H1 (cell line): ENCODE measurements around the gene TXNDC11. TPM values are rescaled to one million over a fixed set of nuclear protein-coding genes. Genes with fewer than 3 reads are reported as not detected.

Experiments
- CTCF ChIA-PET: fragments of 300-600 bp; sonication (Branson Sonifier 250); formaldehyde crosslinking; loops from one replicate; lab custom pipeline; 2021; ENCODE audit not compliant: partially characterized antibody; lab: Charles Lee
- POLR2A ChIA-PET: fragments of 300-600 bp; sonication (Branson Sonifier 250); formaldehyde crosslinking; loops from one replicate; lab custom pipeline; 2021; ENCODE audit warnings: inconsistent platforms; ENCODE audit not compliant: partially characterized antibody; lab: Charles Lee
- DNase-seq, 2 experiments: peaks; one replicate each; pipeline versions ENCODE4 v3.0.0 to v3.0.0-alpha.2; 2010 to 2022; ENCODE audit warnings: low spot score in 2 of 2, low read depth in 1 of 2, mixed read lengths in 1 of 2
- FAIRE-seq: peaks from 2 replicates; lab custom pipeline; 2011; peaks lifted over from hg19 to GRCh38; lab: Jason Lieb, UNC
- H2AFZ ChIP-seq: 2 replicates; pipeline ENCODE4 v1.8.1; 2012; ENCODE audit warnings: low read length, inconsistent platforms
- H2AK5ac ChIP-seq: 2 replicates; pipeline ENCODE4 v1.6.1; 2013; ENCODE audit warnings: low read depth, low read length
- H2BK120ac ChIP-seq: replicated peaks from 2 replicates; pipeline ENCODE3; 2013; ENCODE audit warnings: low read depth, low read length, inconsistent platforms
- H2BK12ac ChIP-seq: 2 replicates; pipeline ENCODE4 v1.6.1; 2013; ENCODE audit warnings: low read depth, low read length
- H2BK15ac ChIP-seq: 2 replicates; pipeline ENCODE4 v1.6.1; 2013; ENCODE audit warnings: low read length
- H2BK20ac ChIP-seq: 2 replicates; pipeline ENCODE4 v1.6.1; 2013; ENCODE audit warnings: low read length
- H2BK5ac ChIP-seq: 2 replicates; pipeline ENCODE4 v1.6.1; 2013; ENCODE audit warnings: low read depth, low read length
- H3K14ac ChIP-seq: 2 replicates; pipeline ENCODE4 v1.6.1; 2013; ENCODE audit warnings: inconsistent platforms; ENCODE audit not compliant: insufficient read length
- H3K18ac ChIP-seq: 2 replicates; pipeline ENCODE4 v1.6.1; 2013; ENCODE audit warnings: low read length; ENCODE audit errors: extremely low read depth
- H3K23ac ChIP-seq: 2 replicates; pipeline ENCODE4 v1.6.1; 2013; ENCODE audit warnings: inconsistent platforms; ENCODE audit not compliant: insufficient read length
- H3K23me2 ChIP-seq: 2 replicates; pipeline ENCODE4 v1.6.1; 2013; ENCODE audit warnings: low read depth, low read length
- H3K27ac ChIP-seq: 2 replicates; pipeline ENCODE4 v1.6.1; 2011; ENCODE audit warnings: low read depth, low read length, inconsistent platforms
- H3K27me3 ChIP-seq, 4 experiments: replicated peaks in 1 of 4; 1 replicate in 1 of 4; 2 replicates in 3 of 4; pipeline versions ENCODE4 v1.6.1 to v1.8.1; 2011 to 2013; ENCODE audit warnings: low read length in 3 of 4, mild to moderate bottlenecking in 3 of 4, inconsistent platforms in 2 of 4, mixed read lengths in 2 of 4, moderate library complexity in 1 of 4; ENCODE audit not compliant: control insufficient read depth in 3 of 4, insufficient read depth in 3 of 4; ENCODE audit errors: extremely low read depth in 1 of 4
- H3K36me3 ChIP-seq, 4 experiments: 2 replicates each; pipeline versions ENCODE4 v1.6.1 to v1.8.1; 2011 to 2013; ENCODE audit warnings: mild to moderate bottlenecking in 4 of 4, low read length in 3 of 4, moderate library complexity in 2 of 4, control low read depth in 1 of 4, inconsistent platforms in 1 of 4; ENCODE audit not compliant: insufficient read depth in 4 of 4, control insufficient read depth in 2 of 4
- H3K4ac ChIP-seq: replicated peaks from 2 replicates; pipeline ENCODE3; 2013; ENCODE audit warnings: low read length, low read depth, mixed read lengths, inconsistent platforms; ENCODE audit not compliant: insufficient read length
- H3K4me1 ChIP-seq, 4 experiments: replicated peaks in 1 of 4; 1 replicate in 1 of 4; 2 replicates in 3 of 4; pipeline versions ENCODE4 v1.6.1 to v1.8.1; 2011 to 2013; ENCODE audit warnings: low read length in 3 of 4, inconsistent platforms in 2 of 4, mixed read lengths in 1 of 4; ENCODE audit not compliant: insufficient read depth in 4 of 4, control insufficient read depth in 3 of 4
- H3K4me2 ChIP-seq, 2 experiments: 2 replicates each; pipeline versions ENCODE4 v1.6.1 to v1.8.1; 2011 to 2013; ENCODE audit warnings: low read depth in 2 of 2, low read length in 2 of 2, control low read depth in 1 of 2, inconsistent platforms in 1 of 2, mild to moderate bottlenecking in 1 of 2; ENCODE audit not compliant: insufficient read depth in 1 of 2
- H3K4me3 ChIP-seq, 4 experiments: fragments of 200-600, 300-600 bp in 1 of 4; sonication (generic), shearing (Covaris generic), sonication (Bioruptor Twin) in 1 of 4; 2 replicates each; pipeline versions ENCODE4 v1.5.1 to v1.8.1; 2011 to 2016; ENCODE audit warnings: low read length in 4 of 4, low read depth in 3 of 4, control low read depth in 2 of 4, inconsistent platforms in 2 of 4, mild to moderate bottlenecking in 2 of 4, mixed read lengths in 1 of 4, moderate library complexity in 1 of 4; ENCODE audit not compliant: insufficient read depth in 2 of 4; ENCODE audit errors: extremely low read depth in 1 of 4
- H3K56ac ChIP-seq: replicated peaks from 2 replicates; pipeline ENCODE3; 2013; ENCODE audit warnings: low read depth, mild to moderate bottlenecking, mixed read lengths, low read length, inconsistent platforms; ENCODE audit not compliant: insufficient read length
- H3K79me1 ChIP-seq: 2 replicates; pipeline ENCODE4 v1.6.1; 2013; ENCODE audit warnings: low read depth, low read length, control low read depth
- H3K79me2 ChIP-seq, 2 experiments: 2 replicates each; pipeline versions ENCODE4 v1.6.1 to v1.8.1; 2012 to 2013; ENCODE audit warnings: low read length in 2 of 2, mild to moderate bottlenecking in 2 of 2, inconsistent platforms in 1 of 2; ENCODE audit not compliant: insufficient read depth in 2 of 2, control insufficient read depth in 1 of 2
- H3K9ac ChIP-seq, 4 experiments: replicated peaks in 1 of 4; 1 replicate in 1 of 4; 2 replicates in 3 of 4; pipeline versions ENCODE4 v1.6.1 to v1.8.1; 2011 to 2013; ENCODE audit warnings: low read depth in 3 of 4, low read length in 3 of 4, control low read depth in 2 of 4, mild to moderate bottlenecking in 2 of 4, moderate library complexity in 2 of 4, inconsistent platforms in 1 of 4; ENCODE audit errors: extremely low read depth in 1 of 4
- H3K9me3 ChIP-seq, 2 experiments: 2 replicates each; pipeline versions ENCODE4 v1.6.1 to v1.8.1; 2012 to 2013; ENCODE audit warnings: mild to moderate bottlenecking in 2 of 2, moderate library complexity in 2 of 2, control low read depth in 1 of 2, inconsistent platforms in 1 of 2, low read depth in 1 of 2, low read length in 1 of 2, mixed read lengths in 1 of 2; ENCODE audit not compliant: insufficient read depth in 2 of 2
- H4K20me1 ChIP-seq, 2 experiments: replicated peaks in 1 of 2; 2 replicates each; pipeline versions ENCODE3 to v1.8.1; 2011 to 2013; ENCODE audit warnings: inconsistent platforms in 2 of 2, low read length in 2 of 2, mild to moderate bottlenecking in 1 of 2; ENCODE audit not compliant: insufficient read depth in 2 of 2, control insufficient read depth in 1 of 2
- H4K5ac ChIP-seq: 2 replicates; pipeline ENCODE4 v1.6.1; 2013; ENCODE audit warnings: low read length, low read depth, mixed read lengths, inconsistent platforms; ENCODE audit not compliant: insufficient read length
- H4K8ac ChIP-seq: 2 replicates; pipeline ENCODE4 v1.8.0; 2013; ENCODE audit warnings: mild to moderate bottlenecking, moderate library complexity, low read length, inconsistent platforms; ENCODE audit not compliant: insufficient read depth; ENCODE audit errors: extremely low read depth
- H4K91ac ChIP-seq: replicated peaks from 2 replicates; pipeline ENCODE3; 2013; ENCODE audit warnings: low read length, mixed read lengths, inconsistent platforms; ENCODE audit not compliant: insufficient read length
- CTBP2 ChIP-seq: IDR thresholded peaks from 2 replicates; pipeline ENCODE4 v1.7.0; 2011; ENCODE audit warnings: borderline replicate concordance, mild to moderate bottlenecking, moderate library complexity, mixed read lengths, low read length; ENCODE audit not compliant: insufficient read depth, insufficient read length
- HDAC2 ChIP-seq, 2 experiments: fragments of 300-600 bp in 1 of 2; sonication (generic) in 1 of 2; IDR thresholded peaks; 2 replicates each; pipeline ENCODE4 v1.6.1; 2011 to 2012; ENCODE audit warnings: low read depth in 2 of 2, low read length in 2 of 2, mild to moderate bottlenecking in 2 of 2, moderate library complexity in 2 of 2, borderline replicate concordance in 1 of 2, inconsistent platforms in 1 of 2
- PHF8 ChIP-seq: fragments of 200-600 bp; sonication (generic); conservative IDR thresholded peaks from 2 replicates; pipeline ENCODE4 v1.7.1; 2012; ENCODE audit warnings: low read depth, mild to moderate bottlenecking, inconsistent platforms, low read length, moderate library complexity
- POLR2AphosphoS5 ChIP-seq: IDR thresholded peaks from 2 replicates; pipeline ENCODE4 v1.6.1; 2011; ENCODE audit warnings: low read depth, low read length
- RAD21 ChIP-seq, 2 experiments: IDR thresholded peaks in 1 of 2; conservative IDR thresholded peaks in 1 of 2; 2 replicates each; pipeline ENCODE4 v1.6.1; 2011; ENCODE audit warnings: low read depth in 2 of 2, low read length in 2 of 2, improper control_type of control experiment in 1 of 2, inconsistent platforms in 1 of 2, mild to moderate bottlenecking in 1 of 2, moderate library complexity in 1 of 2
- TAF1 ChIP-seq: IDR thresholded peaks from 2 replicates; pipeline ENCODE4 v1.6.1; 2011; ENCODE audit warnings: mild to moderate bottlenecking, low read depth, low read length
- WGBS, 2 experiments: shearing (Covaris generic) in 1 of 2; methylation state at CpG; one replicate each; pipeline versions ENCODE4 v1.1.6 to v1.1.7; 2013 to 2015; ENCODE audit warnings: low lambda C conversion rate in 2 of 2, mixed read lengths in 2 of 2, inconsistent platforms in 1 of 2, low coverage in 1 of 2, missing lambda C conversion rate in 1 of 2; ENCODE audit not compliant: insufficient replicate concordance in 2 of 2, insufficient coverage in 1 of 2, insufficient read length in 1 of 2; ENCODE audit errors: extremely low coverage in 1 of 2, missing lambda C conversion rate in 1 of 2; 5-methylcytosine and 5-hydroxymethylcytosine counted together
- polyA plus RNA-seq, 7 experiments: library from polyadenylated mRNA; depleted of rRNA in 3 of 7; stranded (reverse) in 5 of 7; unstranded in 2 of 7; fragments of >200 nt in 5 of 7; fragments of 200-250 nt in 2 of 7; gene quantifications; 1 replicate in 5 of 7; 2 replicates in 1 of 7; 4 replicates in 1 of 7; pipeline versions ENCODE4 v1.2.1 to v1.2.3, GENCODE V29; 2011 to 2013; ENCODE audit warnings: missing spikeins in 2 of 7, mixed read lengths in 2 of 7
- total RNA-seq: library from RNA; stranded (reverse); fragmentation: NEBNext Ultra II Directional; extraction: Animal tissue kit (Norgen Biotek cat#: 25700); gene quantifications from 2 replicates; pipeline ENCODE4 v1.2.1, GENCODE V29; 2021

Gene TXNDC11
- total and polyA plus RNA-seq, 2 of the 8 experiments (the other 6 are each of a cell fraction or from before 2014, with no cell fraction given) = 13.5 to 13.8 TPM

DNA sequence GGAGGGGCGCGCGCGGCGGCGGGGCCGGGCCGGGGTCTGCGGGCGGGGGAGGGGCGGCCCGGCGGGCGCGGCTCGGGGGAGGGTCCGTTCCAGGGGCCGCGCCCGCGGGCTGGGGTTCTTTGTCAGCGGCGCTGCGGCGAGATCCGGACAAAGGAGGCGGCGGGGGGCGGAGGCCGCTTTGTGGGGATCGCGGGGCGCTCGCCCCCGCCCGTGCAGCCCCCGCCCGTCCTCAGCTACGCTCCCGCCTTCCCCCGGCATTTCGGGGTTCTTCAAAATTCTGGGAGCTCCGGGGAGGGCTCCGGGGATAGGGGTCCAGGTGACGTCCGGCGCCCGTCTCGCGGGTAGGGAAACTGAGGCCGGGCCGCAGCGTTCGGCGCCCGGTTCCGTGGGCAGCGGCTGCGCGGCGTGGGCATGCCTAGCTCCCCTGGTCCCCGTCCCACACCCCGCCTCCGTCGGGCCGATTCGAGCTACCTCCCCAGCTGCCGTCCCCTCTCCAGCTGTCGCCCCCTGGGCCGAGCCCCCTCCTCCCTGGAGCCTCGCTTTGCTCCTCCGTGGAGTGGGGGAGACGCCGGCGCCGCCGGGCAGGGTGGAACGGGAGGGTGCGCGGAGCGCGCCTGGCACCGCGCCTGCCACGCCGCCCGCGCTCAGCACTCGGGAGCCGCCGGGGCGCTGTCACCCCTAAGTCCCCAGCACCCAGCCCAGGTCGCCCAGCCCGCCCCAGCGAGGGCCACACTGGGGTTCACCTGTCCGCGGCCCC lies 73.9 kb downstream of the TXNDC11 start:
- Histone ChIP-seq H3K4me3 (peak overlapping the region; percentile 67 to 78 (median 71)), H3K14ac (no peak overlapping the region), H3K4me2 (peak overlapping the region; percentile 73 to 83), H4K20me1 (peaks cover 26 to 42% of the 10 kb centered on the region in 2 experiments), H3K9ac (peak overlapping the region; percentile 46 to 72 (median 66); a peak in 6 of 7 replicates), H4K91ac (peak overlapping the region; percentile 38), H3K4ac (peak overlapping the region; percentile 96), H2BK5ac (no peak overlapping the region), H4K8ac (no peak overlapping the region; the same call in 1 of the 2 replicates), H3K56ac (peak overlapping the region; percentile 88), H2BK12ac (no peak overlapping the region; the same call in 1 of the 2 replicates), H3K79me1 (peaks cover 28% of the 10 kb centered on the region), H3K36me3 (no peaks in the 10 kb centered on the region), H3K27ac (no peak overlapping the region), H3K4me1 (peaks cover 5 to 38% (median 28%) of the 10 kb centered on the region in 4 experiments), H2AFZ (no peak overlapping the region), H3K23me2 (peaks cover 5% of the 10 kb centered on the region; the same call in 1 of the 2 replicates), H3K9me3 (no peaks in the 10 kb centered on the region), H3K18ac (peak overlapping the region; percentile 78; the same call in 1 of the 2 replicates), H2AK5ac (no peak overlapping the region), H3K23ac (no peak overlapping the region), H3K79me2 (peaks cover 14 to 51% of the 10 kb centered on the region in 2 experiments), H3K27me3 (peaks cover 0 to 4% (median 0%) of the 10 kb centered on the region in 4 experiments; a peak in 1 of 7 replicates), H2BK15ac (no peak overlapping the region), H2BK20ac (no peak overlapping the region), H4K5ac (no peak overlapping the region), H2BK120ac (no peak overlapping the region)
- ChIA-PET POLR2A (interaction anchor here (0.6 to 2.2 kb wide), 17 partner anchors 9 to 270 kb away, joined by 3 to 15 read pairs (median 3); no protein-coding TSS in a partner anchor), CTCF (interaction anchor here (0.7 to 3.5 kb wide), 6 partner anchors 15 to 262 kb away, joined by 3 to 13 read pairs (median 4); no protein-coding TSS in a partner anchor)
- no peak for FAIRE-seq
- WGBS, 2 experiments = 8% methylated on average over 14 of the region's 97 CpGs; no CpG with 5 or more reads in 1 of the 2 experiments
- TF ChIP-seq CTBP2 (peak; percentile 45), HDAC2 (IDR thresholded peaks at IDR 0.05; ENCODE audit: borderline replicate concordance in 1 of 2, low read depth in 2 of 2, low read length in 2 of 2) (0 out of 4 replicates have a peak, but pooled peaks of 1 of the 2 experiments have one; percentile 26), RAD21 (IDR thresholded peaks at IDR 0.05 in 1 of 2, conservative IDR thresholded peaks at IDR 0.05 in 1 of 2; ENCODE audit: low read depth in 2 of 2, low read length in 2 of 2) (no peak), TAF1 (0 out of 2 replicates have a peak, but pooled peaks have one; percentile 14), PHF8 (peak; percentile 27; the same call in 1 of the 2 replicates), POLR2AphosphoS5 (0 out of 2 replicates have a peak, but pooled peaks have one; percentile 7)
- DNase-seq = peak in 1 of 2 experiments; percentile 57
